Measurements from ENCODE around the gene DPP10.

DPP10 gene

GRCh38 chr2:114426756-114427155 lies 15.7 kb upstream of the DPP10 start:
- no peak for DNase-seq (ENCODE audit: low spot score)
- no peak for TF ChIP-seq CTCF (IDR thresholded peaks at IDR 0.05; ENCODE audit: borderline replicate concordance, control extremely low read depth, extremely low read depth, insufficient read depth, missing control alignments)
- in situ Hi-C loops (cut with MboI; ENCODE audit: low sequenced_read_pairs, unreplicated experiment), result no loop called here

- in situ Hi-C loops (cut with MboI; ENCODE audit: low sequenced_read_pairs, unreplicated experiment), result no loop called here
- DNase-seq (ENCODE audit: low spot score), result no peak
- no peak for TF ChIP-seq CTCF (IDR thresholded peaks at IDR 0.05; ENCODE audit: borderline replicate concordance, control extremely low read depth, extremely low read depth, insufficient read depth, missing control alignments)
These were observed 6.1 kb upstream of the DPP10 start for GRCh38 chr2:114436329-114436728.

- in situ Hi-C loops (cut with MboI; ENCODE audit: low sequenced_read_pairs, unreplicated experiment), result no loop called here
- TF ChIP-seq CTCF (IDR thresholded peaks at IDR 0.05; ENCODE audit: borderline replicate concordance, control extremely low read depth, extremely low read depth, insufficient read depth, missing control alignments), result no peak
- DNase-seq (ENCODE audit: low spot score), result no peak
These were observed 4.1 kb downstream of the DPP10 start for GRCh38 chr2:114446571-114446970.

GRCh38 chr2:114450639-114451038 lies 8.2 kb downstream of the DPP10 start:
- no peak for TF ChIP-seq CTCF (IDR thresholded peaks at IDR 0.05; ENCODE audit: borderline replicate concordance, control extremely low read depth, extremely low read depth, insufficient read depth, missing control alignments)
- in situ Hi-C loops (cut with MboI; ENCODE audit: low sequenced_read_pairs, unreplicated experiment), result no loop called here
- DNase-seq (ENCODE audit: low spot score), result no peak

- TF ChIP-seq CTCF (IDR thresholded peaks at IDR 0.05; ENCODE audit: borderline replicate concordance, control extremely low read depth, extremely low read depth, insufficient read depth, missing control alignments), result no peak
- no peak for DNase-seq (ENCODE audit: low spot score)
- in situ Hi-C loops (cut with MboI; ENCODE audit: low sequenced_read_pairs, unreplicated experiment), result no loop called here
These were observed 14.1 kb downstream of the DPP10 start for GRCh38 chr2:114456566-114456965.

GRCh38 chr2:114457956-114458355 lies 15.5 kb downstream of the DPP10 start:
- in situ Hi-C loops (cut with MboI; ENCODE audit: low sequenced_read_pairs, unreplicated experiment), result no loop called here
- no peak for TF ChIP-seq CTCF (IDR thresholded peaks at IDR 0.05; ENCODE audit: borderline replicate concordance, control extremely low read depth, extremely low read depth, insufficient read depth, missing control alignments)
- no peak for DNase-seq (ENCODE audit: low spot score)

- DNase-seq (ENCODE audit: low spot score), result no peak
- no peak for TF ChIP-seq CTCF (IDR thresholded peaks at IDR 0.05; ENCODE audit: borderline replicate concordance, control extremely low read depth, extremely low read depth, insufficient read depth, missing control alignments)
- in situ Hi-C loops (cut with MboI; ENCODE audit: low sequenced_read_pairs, unreplicated experiment), result no loop called here
These were observed 18.7 kb downstream of the DPP10 start for GRCh38 chr2:114461116-114461515.
